ENCODE results near the gene CCNYL1. TPM values are rescaled to one million over a fixed set of nuclear protein-coding genes. Genes with fewer than 3 reads are reported as not detected.
"Not testable (repeated sequence)": the region's sequence is repeated elsewhere in the genome, so short reads cannot be mapped to it uniquely, and the experiment has no call there.

The CCNYL1 gene
- total RNA-seq, 2 experiments from 2014 or later, result 8.7 to 11.1 TPM

DNA sequence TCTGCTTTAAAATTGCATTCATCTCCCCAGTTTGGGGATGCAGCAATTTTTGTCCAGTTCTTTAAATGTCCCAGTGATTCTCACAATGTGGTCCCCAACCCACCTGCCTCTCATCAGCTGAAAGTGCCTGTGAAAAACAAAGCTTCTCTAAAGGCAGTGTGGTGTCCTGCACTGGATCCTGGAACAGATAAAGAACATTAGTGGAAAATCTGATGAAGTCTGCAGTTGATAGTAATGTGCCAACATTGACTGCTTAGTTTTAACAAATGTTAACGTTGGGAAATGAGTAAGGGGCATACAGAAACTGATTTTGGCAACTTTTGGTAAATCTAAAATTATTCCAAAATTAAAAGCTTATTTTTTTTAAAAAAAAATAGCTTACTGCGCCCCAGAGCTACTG lies 49.0 kb downstream of the CCNYL1 start:
- no peaks in the 10 kb centered on the region for H3K9me3 ChIP-seq (ENCODE audit: control insufficient read depth in 1 of 2, insufficient read depth in 1 of 2, low read length in 2 of 2)
- DNase-seq (no peak), ATAC-seq (ENCODE audit: poor library complexity) (no peak)
- H3K4me1 ChIP-seq (ENCODE audit: insufficient read depth, low read length), result no peaks in the 10 kb centered on the region
- Mint-ChIP-seq H3K27me3 (peaks cover 32% of the 10 kb centered on the region), H3K36me3 (ENCODE audit: low read depth) (no peaks in the 10 kb centered on the region), H3K9me3 (no peaks in the 10 kb centered on the region), H3K4me3 (no peak overlapping the region), H3K27ac (no peak overlapping the region), H3K4me1 (ENCODE audit: low read depth) (no peaks in the 10 kb centered on the region)
- TF ChIP-seq, protein P1, sequence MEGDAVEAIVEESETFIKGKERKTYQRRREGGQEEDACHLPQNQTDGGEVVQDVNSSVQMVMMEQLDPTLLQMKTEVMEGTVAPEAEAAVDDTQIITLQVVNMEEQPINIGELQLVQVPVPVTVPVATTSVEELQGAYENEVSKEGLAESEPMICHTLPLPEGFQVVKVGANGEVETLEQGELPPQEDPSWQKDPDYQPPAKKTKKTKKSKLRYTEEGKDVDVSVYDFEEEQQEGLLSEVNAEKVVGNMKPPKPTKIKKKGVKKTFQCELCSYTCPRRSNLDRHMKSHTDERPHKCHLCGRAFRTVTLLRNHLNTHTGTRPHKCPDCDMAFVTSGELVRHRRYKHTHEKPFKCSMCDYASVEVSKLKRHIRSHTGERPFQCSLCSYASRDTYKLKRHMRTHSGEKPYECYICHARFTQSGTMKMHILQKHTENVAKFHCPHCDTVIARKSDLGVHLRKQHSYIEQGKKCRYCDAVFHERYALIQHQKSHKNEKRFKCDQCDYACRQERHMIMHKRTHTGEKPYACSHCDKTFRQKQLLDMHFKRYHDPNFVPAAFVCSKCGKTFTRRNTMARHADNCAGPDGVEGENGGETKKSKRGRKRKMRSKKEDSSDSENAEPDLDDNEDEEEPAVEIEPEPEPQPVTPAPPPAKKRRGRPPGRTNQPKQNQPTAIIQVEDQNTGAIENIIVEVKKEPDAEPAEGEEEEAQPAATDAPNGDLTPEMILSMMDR (IDR thresholded peaks at IDR 0.05), result no peak
- ChIA-PET CTCF (no interaction called here), POLR2A (no interaction called here)
- intact Hi-C loops (cut with DNase I, micrococcal nuclease), result loop anchor here in 1 of 2 experiments (5.0 kb wide), 1 partner anchor 272 kb away; no protein-coding TSS in a partner anchor
- H3K36me3 ChIP-seq (ENCODE audit: insufficient read depth, low read length), result no peaks in the 10 kb centered on the region
- H3K27me3 ChIP-seq (ENCODE audit: control insufficient read depth in 1 of 2, insufficient read depth in 2 of 2, low read length in 2 of 2), result peaks cover 0 to 17% of the 10 kb centered on the region in 2 experiments
- H3K4me3 ChIP-seq (ENCODE audit: low read length), result no peak overlapping the region
- H3K27ac ChIP-seq (ENCODE audit: low read depth in 1 of 2, low read length in 2 of 2), result no peak overlapping the region

- H3K27me3 Mint-ChIP-seq, result peaks cover 40% of the 10 kb centered on the region
- H3K4me1 Mint-ChIP-seq (ENCODE audit: low read depth); H3K4me1 ChIP-seq (ENCODE audit: insufficient read depth, low read length); H3K9me3 Mint-ChIP-seq; H3K4me3 Mint-ChIP-seq; H3K27ac Mint-ChIP-seq; POLR2A ChIA-PET; H3K36me3 Mint-ChIP-seq (ENCODE audit: low read depth); H3K36me3 ChIP-seq (ENCODE audit: insufficient read depth, low read length); H3K4me3 ChIP-seq (ENCODE audit: low read length); CTCF ChIA-PET; DNase-seq; ATAC-seq (ENCODE audit: poor library complexity); H3K9me3 ChIP-seq (ENCODE audit: control insufficient read depth in 1 of 2, insufficient read depth in 1 of 2, low read length in 2 of 2); H3K27ac ChIP-seq (ENCODE audit: low read depth in 1 of 2, low read length in 2 of 2): not testable (repeated sequence)
- H3K27me3 ChIP-seq (ENCODE audit: control insufficient read depth in 1 of 2, insufficient read depth in 2 of 2, low read length in 2 of 2), result peaks cover 4 to 23% of the 10 kb centered on the region in 2 experiments
- intact Hi-C loops (cut with DNase I, micrococcal nuclease), result loop anchor here in 1 of 2 experiments (5.0 kb wide), 1 partner anchor 271 kb away; no protein-coding TSS in a partner anchor
Observed at GRCh38 chr2:207761426-207761825, 50.0 kb downstream of the CCNYL1 start.

DNA sequence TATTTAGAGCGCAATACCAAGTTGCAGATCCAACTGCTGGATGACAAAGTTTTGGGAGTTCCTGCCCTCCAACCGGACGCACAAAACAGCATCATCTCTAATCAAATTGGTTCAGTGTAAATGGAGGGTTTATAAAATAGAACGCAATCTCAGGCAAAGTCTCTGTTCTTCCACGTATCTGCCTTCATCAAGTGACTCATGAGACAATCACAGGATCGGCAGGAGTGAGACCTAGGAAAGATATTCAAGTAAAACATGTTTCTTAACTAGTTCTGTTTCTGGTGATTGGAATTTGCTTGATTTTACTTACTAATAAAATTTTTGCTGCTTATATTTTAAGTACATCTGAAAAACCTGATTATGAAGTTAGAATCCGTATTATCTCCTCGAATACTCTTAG lies 50.7 kb downstream of the CCNYL1 start:
- H3K9me3 ChIP-seq (ENCODE audit: control insufficient read depth in 1 of 2, insufficient read depth in 1 of 2, low read length in 2 of 2), result peaks cover 0 to 2% of the 10 kb centered on the region in 2 experiments
- Mint-ChIP-seq H3K9me3 (no peaks in the 10 kb centered on the region), H3K36me3 (ENCODE audit: low read depth) (no peaks in the 10 kb centered on the region), H3K4me1 (ENCODE audit: low read depth) (peaks cover 6% of the 10 kb centered on the region), H3K27me3 (peaks cover 46% of the 10 kb centered on the region), H3K4me3 (no peak overlapping the region), H3K27ac (no peak overlapping the region)
- DNase-seq, result no peak
- peaks cover 7% of the 10 kb centered on the region for H3K4me1 ChIP-seq (ENCODE audit: insufficient read depth, low read length)
- no peak overlapping the region for H3K27ac ChIP-seq (ENCODE audit: low read depth in 1 of 2, low read length in 2 of 2)
- H3K27me3 ChIP-seq (ENCODE audit: control insufficient read depth in 1 of 2, insufficient read depth in 2 of 2, low read length in 2 of 2), result peaks cover 8 to 30% of the 10 kb centered on the region in 2 experiments
- CTCF ChIA-PET, result no interaction called here
- TF ChIP-seq, protein P1 (IDR thresholded peaks at IDR 0.05), result no peak
- no peak overlapping the region for H3K4me3 ChIP-seq (ENCODE audit: low read length)
- POLR2A ChIA-PET, result no interaction called here
- ATAC-seq (ENCODE audit: poor library complexity), result no peak
- no peaks in the 10 kb centered on the region for H3K36me3 ChIP-seq (ENCODE audit: insufficient read depth, low read length)
- intact Hi-C loops (cut with DNase I, micrococcal nuclease), result loop anchor here in 1 of 2 experiments (5.0 kb wide), 1 partner anchor 270 kb away; no protein-coding TSS in a partner anchor

- Histone ChIP-seq H3K36me3 (ENCODE audit: insufficient read depth, low read length) (no peaks in the 10 kb centered on the region), H3K4me1 (ENCODE audit: insufficient read depth, low read length) (peaks cover 19% of the 10 kb centered on the region), H3K27me3 (ENCODE audit: control insufficient read depth in 1 of 2, insufficient read depth in 2 of 2, low read length in 2 of 2) (peaks cover 15 to 37% of the 10 kb centered on the region in 2 experiments), H3K4me3 (ENCODE audit: low read length) (no peak overlapping the region), H3K9me3 (ENCODE audit: control insufficient read depth in 1 of 2, insufficient read depth in 1 of 2, low read length in 2 of 2) (peaks cover 0 to 11% of the 10 kb centered on the region in 2 experiments), H3K27ac (ENCODE audit: low read depth in 1 of 2, low read length in 2 of 2) (no peak overlapping the region)
- no peaks in the 10 kb centered on the region for H3K36me3 Mint-ChIP-seq (ENCODE audit: low read depth)
- intact Hi-C loops (cut with DNase I, micrococcal nuclease), result loop anchor here in 1 of 2 experiments (5.0 kb wide), 1 partner anchor 269 kb away; no protein-coding TSS in a partner anchor
- POLR2A ChIA-PET, result no interaction called here
- CTCF ChIA-PET, result no interaction called here
- peaks cover 58% of the 10 kb centered on the region for H3K27me3 Mint-ChIP-seq
- peaks cover 16% of the 10 kb centered on the region for H3K4me1 Mint-ChIP-seq (ENCODE audit: low read depth)
- H3K9me3 Mint-ChIP-seq, result no peaks in the 10 kb centered on the region
- ATAC-seq (ENCODE audit: poor library complexity), result no peak
- H3K4me3 Mint-ChIP-seq, result no peak overlapping the region
- no peak overlapping the region for H3K27ac Mint-ChIP-seq
- no peak for DNase-seq
- TF ChIP-seq, protein P1 (IDR thresholded peaks at IDR 0.05), result no peak
Observed at GRCh38 chr2:207763303-207763917, 52.0 kb downstream of the CCNYL1 start.
